Panc1 (cell line): ENCODE results near the gene OR4D2. TPM values are rescaled to one million over a fixed set of nuclear protein-coding genes. Genes with fewer than 3 reads are reported as not detected.

Experiments used
- ATAC-seq: fragments of 200-7000 bp; cut with Tn5 transposase; 2 replicates; pipeline ENCODE4 v1.9.1; 2020; ENCODE audit warnings: mild to moderate bottlenecking, moderate library complexity
- BruUV-seq: library from RNA; stranded (reverse); fragments of 400-500 nt; replicated peaks from 2 replicates; lab custom pipeline; 2021; lab: Mats Ljungman, UMichigan
- CTCF ChIA-PET: fragments of 300-600 bp; sonication (Branson Sonifier 250); formaldehyde crosslinking; loops from one replicate; lab custom pipeline; 2022; ENCODE audit warnings: antibody characterized with exemption; lab: Charles Lee
- POLR2A ChIA-PET: fragments of 300-600 bp; sonication (Branson Sonifier 250); formaldehyde crosslinking; loops from one replicate; lab custom pipeline; 2022; ENCODE audit warnings: antibody characterized with exemption; lab: Charles Lee
- DNase-seq: peaks from one replicate; pipeline ENCODE4 v3.0.0-alpha.2; 2010; ENCODE audit warnings: low read depth, low spot score
- H3K27ac ChIP-seq: 2 replicates; pipeline ENCODE4 v1.5.1; 2011; ENCODE audit warnings: mild to moderate bottlenecking, low read length, inconsistent platforms
- H3K27me3 ChIP-seq: fragments of 200-500 bp; sonication (Bioruptor generic); 2 replicates; pipeline ENCODE4 v1.6.0; 2014; ENCODE audit warnings: low read length, inconsistent platforms; ENCODE audit not compliant: control insufficient read depth, insufficient read depth
- H3K36me3 ChIP-seq: fragments of 200-500 bp; sonication (Bioruptor generic); 2 replicates; pipeline ENCODE4 v1.5.1; 2014; ENCODE audit warnings: inconsistent platforms, mild to moderate bottlenecking, low read length, moderate library complexity; ENCODE audit not compliant: control insufficient read depth, insufficient read depth
- H3K4me1 ChIP-seq: 2 replicates; pipeline ENCODE4 v1.5.1; 2011; ENCODE audit warnings: inconsistent platforms, mild to moderate bottlenecking, low read length, moderate library complexity; ENCODE audit not compliant: control insufficient read depth, insufficient read depth
- H3K4me3 ChIP-seq, 2 experiments: 2 replicates each; pipeline ENCODE4 v1.5.1; 2011 to 2012; ENCODE audit warnings: low read depth in 2 of 2, low read length in 2 of 2, mild to moderate bottlenecking in 2 of 2, inconsistent platforms in 1 of 2, moderate library complexity in 1 of 2
- H3K9me3 ChIP-seq: fragments of 200-500 bp; sonication (Bioruptor generic); 2 replicates; pipeline ENCODE4 v1.5.1; 2014; ENCODE audit warnings: low read depth, mild to moderate bottlenecking, inconsistent platforms, low read length, moderate library complexity; ENCODE audit not compliant: control insufficient read depth, insufficient read depth
- POLR2AphosphoS5 ChIP-seq: IDR thresholded peaks from 2 replicates; pipeline ENCODE4 v1.6.1; 2012; ENCODE audit warnings: mild to moderate bottlenecking, low read depth, low read length, moderate library complexity
- SIN3A ChIP-seq: IDR thresholded peaks from 2 replicates; pipeline ENCODE4 v1.6.1; 2012; ENCODE audit warnings: low read depth, mild to moderate bottlenecking, low read length, moderate library complexity, borderline replicate concordance; ENCODE audit not compliant: insufficient read depth
- TCF7L2 ChIP-seq: IDR thresholded peaks from 2 replicates; pipeline ENCODE4 v1.6.1; 2011; ENCODE audit warnings: mild to moderate bottlenecking, low read depth, low read length, inconsistent platforms
- in situ Hi-C: cut with HindIII; loops from 2 replicates; pipeline ENCODE4 v1.10.0; 2016; ENCODE audit warnings: low sequenced_read_pairs, low pct_unique_long_range_greater_than_20kb
- intact Hi-C: fragments of 100-400 bp; cut with micrococcal nuclease; formaldehyde crosslinking; loops from one replicate; pipeline ENCODE4 v1.10.0; 2022; ENCODE audit not compliant: unreplicated experiment
- total RNA-seq: library from RNA; stranded (reverse); gene quantifications from one replicate; pipeline ENCODE4 v1.2.1, GENCODE V29; 2021; ENCODE audit not compliant: unreplicated experiment
- TF ChIP-seq, protein P1 (sequence below), 2 experiments: IDR thresholded peaks; 2 replicates each; pipeline ENCODE4 v1.6.1; 2011 to 2012; ENCODE audit warnings: low read depth in 2 of 2, control low read depth in 1 of 2, low read length in 1 of 2, mild to moderate bottlenecking in 1 of 2, moderate library complexity in 1 of 2; ENCODE audit not compliant: insufficient read depth in 1 of 2
- TF ChIP-seq, protein P2 (sequence below): fragments of 450-650 bp; IDR thresholded peaks from 2 replicates; pipeline ENCODE4 v1.5.1; 2017; ENCODE audit warnings: mild to moderate bottlenecking

Gene OR4D2
- total RNA-seq, 1 experiment from 2014 or later, result not detected

- no peaks in the 10 kb centered on the region for H3K9me3 ChIP-seq
- no peak within 1 kb of the TSS for H3K27ac ChIP-seq
- no peaks in the 10 kb centered on the region for H3K36me3 ChIP-seq
- H3K4me3 ChIP-seq, result no peak within 1 kb of the TSS
- in situ Hi-C loops (no loop called here), intact Hi-C loops (no loop called here)
- H3K4me1 ChIP-seq, result peaks cover 5% of the 10 kb centered on the region; the same call in 1 of the 2 replicates
- ChIA-PET POLR2A (no interaction called here), CTCF (no interaction called here)
- no peak for ATAC-seq
- TF ChIP-seq, protein P1, sequence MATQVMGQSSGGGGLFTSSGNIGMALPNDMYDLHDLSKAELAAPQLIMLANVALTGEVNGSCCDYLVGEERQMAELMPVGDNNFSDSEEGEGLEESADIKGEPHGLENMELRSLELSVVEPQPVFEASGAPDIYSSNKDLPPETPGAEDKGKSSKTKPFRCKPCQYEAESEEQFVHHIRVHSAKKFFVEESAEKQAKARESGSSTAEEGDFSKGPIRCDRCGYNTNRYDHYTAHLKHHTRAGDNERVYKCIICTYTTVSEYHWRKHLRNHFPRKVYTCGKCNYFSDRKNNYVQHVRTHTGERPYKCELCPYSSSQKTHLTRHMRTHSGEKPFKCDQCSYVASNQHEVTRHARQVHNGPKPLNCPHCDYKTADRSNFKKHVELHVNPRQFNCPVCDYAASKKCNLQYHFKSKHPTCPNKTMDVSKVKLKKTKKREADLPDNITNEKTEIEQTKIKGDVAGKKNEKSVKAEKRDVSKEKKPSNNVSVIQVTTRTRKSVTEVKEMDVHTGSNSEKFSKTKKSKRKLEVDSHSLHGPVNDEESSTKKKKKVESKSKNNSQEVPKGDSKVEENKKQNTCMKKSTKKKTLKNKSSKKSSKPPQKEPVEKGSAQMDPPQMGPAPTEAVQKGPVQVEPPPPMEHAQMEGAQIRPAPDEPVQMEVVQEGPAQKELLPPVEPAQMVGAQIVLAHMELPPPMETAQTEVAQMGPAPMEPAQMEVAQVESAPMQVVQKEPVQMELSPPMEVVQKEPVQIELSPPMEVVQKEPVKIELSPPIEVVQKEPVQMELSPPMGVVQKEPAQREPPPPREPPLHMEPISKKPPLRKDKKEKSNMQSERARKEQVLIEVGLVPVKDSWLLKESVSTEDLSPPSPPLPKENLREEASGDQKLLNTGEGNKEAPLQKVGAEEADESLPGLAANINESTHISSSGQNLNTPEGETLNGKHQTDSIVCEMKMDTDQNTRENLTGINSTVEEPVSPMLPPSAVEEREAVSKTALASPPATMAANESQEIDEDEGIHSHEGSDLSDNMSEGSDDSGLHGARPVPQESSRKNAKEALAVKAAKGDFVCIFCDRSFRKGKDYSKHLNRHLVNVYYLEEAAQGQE (IDR thresholded peaks at IDR 0.05; ENCODE audit: insufficient read depth in 1 of 2, low read depth in 2 of 2, low read length in 1 of 2), result no peak
- TF ChIP-seq, protein P2, sequence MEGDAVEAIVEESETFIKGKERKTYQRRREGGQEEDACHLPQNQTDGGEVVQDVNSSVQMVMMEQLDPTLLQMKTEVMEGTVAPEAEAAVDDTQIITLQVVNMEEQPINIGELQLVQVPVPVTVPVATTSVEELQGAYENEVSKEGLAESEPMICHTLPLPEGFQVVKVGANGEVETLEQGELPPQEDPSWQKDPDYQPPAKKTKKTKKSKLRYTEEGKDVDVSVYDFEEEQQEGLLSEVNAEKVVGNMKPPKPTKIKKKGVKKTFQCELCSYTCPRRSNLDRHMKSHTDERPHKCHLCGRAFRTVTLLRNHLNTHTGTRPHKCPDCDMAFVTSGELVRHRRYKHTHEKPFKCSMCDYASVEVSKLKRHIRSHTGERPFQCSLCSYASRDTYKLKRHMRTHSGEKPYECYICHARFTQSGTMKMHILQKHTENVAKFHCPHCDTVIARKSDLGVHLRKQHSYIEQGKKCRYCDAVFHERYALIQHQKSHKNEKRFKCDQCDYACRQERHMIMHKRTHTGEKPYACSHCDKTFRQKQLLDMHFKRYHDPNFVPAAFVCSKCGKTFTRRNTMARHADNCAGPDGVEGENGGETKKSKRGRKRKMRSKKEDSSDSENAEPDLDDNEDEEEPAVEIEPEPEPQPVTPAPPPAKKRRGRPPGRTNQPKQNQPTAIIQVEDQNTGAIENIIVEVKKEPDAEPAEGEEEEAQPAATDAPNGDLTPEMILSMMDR, result no peak
- no peak for TF ChIP-seq TCF7L2
- no peak for TF ChIP-seq POLR2AphosphoS5
- no peak for TF ChIP-seq SIN3A
- no TSS peak for BruUV-seq
- H3K27me3 ChIP-seq, result no peaks in the 10 kb centered on the region; the same call in 1 of the 2 replicates
- DNase-seq, result no peak
Measured at GRCh38 chr17:58192612-58193011, 25.8 kb downstream of the OR4D2 start, which contains the start of gene EPX. Gene EPX (plus strand): TSS chr17:58192726. CDS start chr17:58192847, 121 bp downstream.

DNA sequence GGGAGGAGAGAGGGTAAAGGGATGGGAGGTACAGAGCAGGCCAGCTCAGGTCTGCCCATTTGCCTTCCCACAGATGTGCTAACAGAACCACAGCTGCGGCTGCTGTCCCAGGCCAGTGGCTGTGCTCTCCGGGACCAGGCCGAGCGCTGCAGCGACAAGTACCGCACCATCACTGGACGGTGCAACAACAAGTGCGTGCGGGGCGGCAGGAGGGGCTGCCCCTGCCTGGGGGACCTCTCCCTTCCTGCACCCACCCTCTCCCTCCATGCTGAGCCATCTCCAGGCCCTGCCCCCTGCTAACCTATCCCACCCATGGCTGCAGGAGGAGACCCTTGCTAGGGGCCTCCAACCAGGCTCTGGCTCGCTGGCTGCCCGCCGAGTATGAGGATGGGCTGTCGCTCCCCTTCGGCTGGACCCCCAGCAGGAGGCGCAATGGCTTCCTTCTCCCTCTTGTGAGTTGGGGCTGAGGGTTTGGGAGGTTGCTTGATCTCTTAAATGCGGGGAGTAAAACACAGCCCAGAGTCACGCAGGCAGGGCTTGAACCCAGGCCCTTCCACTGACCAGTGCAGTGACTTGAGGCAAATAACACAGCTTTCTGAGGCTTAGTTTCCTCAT lies 27.0 kb downstream of the OR4D2 start:
- TF ChIP-seq SIN3A (no peak), POLR2AphosphoS5 (no peak), TCF7L2 (no peak)
- TF ChIP-seq, protein P1 (IDR thresholded peaks at IDR 0.05; ENCODE audit: insufficient read depth in 1 of 2, low read depth in 2 of 2, low read length in 1 of 2), result no peak
- TF ChIP-seq, protein P2, result no peak
- no peaks in the 10 kb centered on the region for H3K27me3 ChIP-seq
- no peaks in the 10 kb centered on the region for H3K9me3 ChIP-seq
- in situ Hi-C loops, result no loop called here
- H3K27ac ChIP-seq, result no peak overlapping the region
- ChIA-PET CTCF (no interaction called here), POLR2A (no interaction called here)
- intact Hi-C loops, result no loop called here
- DNase-seq (no peak), ATAC-seq (0 out of 2 replicates have a peak, but pooled peaks have one; percentile 32)
- no peak overlapping the region for H3K4me3 ChIP-seq
- BruUV-seq, result no TSS peak
- peaks cover 5% of the 10 kb centered on the region; the same call in 1 of the 2 replicates for H3K4me1 ChIP-seq
- no peaks in the 10 kb centered on the region for H3K36me3 ChIP-seq
